AG04450 (cell line): Measurements from ENCODE around the gene MYO15A. TPM values are rescaled to one million over a fixed set of nuclear protein-coding genes. Genes with fewer than 3 reads are reported as not detected.

Source experiments
- CTCF ChIA-PET: fragments of 300-600, 350-600 bp; formaldehyde crosslinking; extraction: SDS; loops from one replicate; lab custom pipeline; 2022; ENCODE audit warnings: antibody characterized with exemption, inconsistent platforms; lab: Charles Lee
- POLR2A ChIA-PET: fragments of 350-600 bp; formaldehyde crosslinking; extraction: SDS; loops from one replicate; lab custom pipeline; 2021; ENCODE audit warnings: antibody characterized with exemption, inconsistent platforms; lab: Yijun Ruan, JAX
- DNase-seq: peaks from one replicate; pipeline ENCODE4 v3.0.0-alpha.2; 2011; ENCODE audit warnings: low read depth, low spot score
- H3K27ac ChIP-seq: one replicate; pipeline ENCODE4 v1.5.1; 2012; ENCODE audit warnings: low read depth, low read length, control low read depth
- H3K27me3 ChIP-seq: one replicate; pipeline ENCODE4 v1.6.0; 2012; ENCODE audit warnings: low read length; ENCODE audit not compliant: control insufficient read depth, insufficient read depth
- H3K4me3 ChIP-seq: 2 replicates; pipeline ENCODE4 v1.5.1; 2011; ENCODE audit warnings: mild to moderate bottlenecking, low read depth, low read length, control low read depth
- H3K9me3 ChIP-seq: 2 replicates; pipeline ENCODE4 v1.5.1; 2012; ENCODE audit warnings: low read length; ENCODE audit not compliant: control insufficient read depth, insufficient read depth
- polyA plus RNA-seq: library from polyadenylated mRNA; depleted of rRNA; stranded (reverse); fragments of >200 nt; gene quantifications from 2 replicates; pipeline ENCODE4 v1.2.3, GENCODE V29; 2011
- TF ChIP-seq, protein P1 (sequence below): IDR thresholded peaks from 2 replicates; pipeline ENCODE4 v1.5.1; 2011; ENCODE audit warnings: low read depth, low read length, control low read depth, inconsistent platforms

Gene MYO15A
- polyA plus RNA-seq, 1 experiment = 0.19 TPM

DNA sequence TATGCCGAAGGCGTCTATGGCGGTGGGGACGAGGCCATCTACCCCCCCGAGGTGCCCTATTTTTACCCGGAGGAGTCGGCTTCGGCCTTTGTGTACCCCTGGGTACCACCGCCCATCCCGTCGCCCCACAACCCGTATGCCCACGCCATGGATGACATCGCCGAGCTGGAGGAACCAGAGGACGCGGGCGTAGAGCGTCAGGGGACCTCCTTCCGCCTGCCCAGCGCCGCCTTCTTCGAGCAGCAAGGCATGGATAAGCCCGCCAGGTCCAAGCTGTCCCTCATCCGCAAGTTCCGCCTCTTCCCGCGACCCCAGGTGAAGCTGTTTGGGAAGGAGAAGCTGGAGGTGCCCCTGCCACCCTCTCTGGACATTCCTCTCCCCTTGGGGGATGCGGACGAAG, 11.4 kb downstream of the MYO15A start:
- Histone ChIP-seq H3K27ac (no peak overlapping the region), H3K4me3 (no peak overlapping the region), H3K9me3 (peaks cover 28% of the 10 kb centered on the region), H3K27me3 (no peaks in the 10 kb centered on the region)
- POLR2A ChIA-PET = no interaction called here
- TF ChIP-seq, protein P1, sequence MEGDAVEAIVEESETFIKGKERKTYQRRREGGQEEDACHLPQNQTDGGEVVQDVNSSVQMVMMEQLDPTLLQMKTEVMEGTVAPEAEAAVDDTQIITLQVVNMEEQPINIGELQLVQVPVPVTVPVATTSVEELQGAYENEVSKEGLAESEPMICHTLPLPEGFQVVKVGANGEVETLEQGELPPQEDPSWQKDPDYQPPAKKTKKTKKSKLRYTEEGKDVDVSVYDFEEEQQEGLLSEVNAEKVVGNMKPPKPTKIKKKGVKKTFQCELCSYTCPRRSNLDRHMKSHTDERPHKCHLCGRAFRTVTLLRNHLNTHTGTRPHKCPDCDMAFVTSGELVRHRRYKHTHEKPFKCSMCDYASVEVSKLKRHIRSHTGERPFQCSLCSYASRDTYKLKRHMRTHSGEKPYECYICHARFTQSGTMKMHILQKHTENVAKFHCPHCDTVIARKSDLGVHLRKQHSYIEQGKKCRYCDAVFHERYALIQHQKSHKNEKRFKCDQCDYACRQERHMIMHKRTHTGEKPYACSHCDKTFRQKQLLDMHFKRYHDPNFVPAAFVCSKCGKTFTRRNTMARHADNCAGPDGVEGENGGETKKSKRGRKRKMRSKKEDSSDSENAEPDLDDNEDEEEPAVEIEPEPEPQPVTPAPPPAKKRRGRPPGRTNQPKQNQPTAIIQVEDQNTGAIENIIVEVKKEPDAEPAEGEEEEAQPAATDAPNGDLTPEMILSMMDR = no peak
- CTCF ChIA-PET = no interaction called here
- DNase-seq = no peak

DNA sequence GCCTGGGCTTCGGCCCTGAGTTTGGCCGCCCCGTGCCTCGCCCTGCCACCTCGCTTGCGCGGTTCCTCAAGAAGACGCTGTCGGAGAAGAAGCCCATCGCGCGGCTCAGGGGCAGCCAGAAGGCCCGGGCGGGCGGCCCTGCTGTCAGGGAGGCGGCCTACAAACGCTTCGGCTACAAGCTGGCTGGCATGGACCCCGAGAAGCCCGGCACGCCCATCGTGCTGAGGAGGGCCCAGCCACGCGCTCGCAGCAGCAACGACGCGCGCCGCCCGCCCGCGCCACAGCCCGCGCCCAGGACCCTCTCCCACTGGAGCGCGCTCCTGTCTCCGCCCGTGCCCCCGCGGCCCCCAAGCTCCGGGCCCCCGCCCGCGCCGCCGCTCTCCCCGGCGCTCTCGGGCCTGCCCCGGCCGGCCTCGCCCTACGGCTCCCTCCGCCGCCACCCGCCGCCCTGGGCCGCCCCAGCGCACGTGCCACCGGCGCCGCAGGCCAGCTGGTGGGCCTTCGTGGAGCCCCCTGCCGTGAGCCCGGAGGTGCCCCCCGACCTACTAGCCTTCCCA, 12.0 kb downstream of the MYO15A start:
- ChIA-PET CTCF (no interaction called here), POLR2A (no interaction called here)
- H3K9me3 ChIP-seq = peaks cover 28% of the 10 kb centered on the region
- no peak overlapping the region for H3K27ac ChIP-seq
- no peak overlapping the region for H3K4me3 ChIP-seq
- no peaks in the 10 kb centered on the region for H3K27me3 ChIP-seq
- no peak for DNase-seq
- TF ChIP-seq, protein P1 = no peak

DNA sequence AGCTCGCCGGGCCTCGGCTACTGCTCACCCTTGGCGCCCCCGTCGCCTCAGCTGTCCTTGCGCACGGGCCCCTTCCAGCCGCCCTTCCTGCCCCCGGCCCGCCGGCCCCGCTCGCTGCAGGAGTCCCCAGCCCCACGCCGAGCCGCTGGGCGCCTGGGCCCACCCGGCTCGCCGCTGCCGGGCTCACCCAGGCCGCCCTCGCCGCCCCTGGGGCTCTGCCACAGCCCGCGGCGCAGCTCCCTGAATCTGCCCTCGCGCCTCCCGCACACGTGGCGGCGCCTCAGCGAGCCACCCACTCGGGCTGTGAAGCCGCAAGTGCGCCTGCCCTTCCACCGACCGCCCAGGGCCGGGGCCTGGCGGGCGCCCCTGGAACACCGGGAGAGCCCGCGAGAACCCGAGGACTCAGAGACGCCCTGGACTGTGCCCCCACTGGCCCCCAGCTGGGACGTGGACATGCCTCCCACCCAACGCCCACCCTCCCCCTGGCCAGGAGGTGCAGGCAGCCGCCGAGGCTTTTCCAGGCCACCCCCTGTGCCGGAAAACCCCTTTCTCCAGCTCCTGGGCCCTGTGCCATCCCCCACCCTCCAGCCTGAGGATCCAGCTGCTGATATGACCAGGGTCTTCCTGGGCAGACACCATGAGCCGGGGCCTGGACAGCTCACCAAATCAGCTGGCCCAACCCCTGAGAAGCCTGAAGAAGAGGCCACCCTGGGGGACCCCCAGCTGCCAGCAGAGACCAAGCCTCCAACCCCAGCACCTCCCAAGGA, 12.8 kb downstream of the MYO15A start:
- CTCF ChIA-PET = no interaction called here
- Histone ChIP-seq H3K27me3 (no peaks in the 10 kb centered on the region), H3K9me3 (peaks cover 28% of the 10 kb centered on the region), H3K27ac (no peak overlapping the region), H3K4me3 (no peak overlapping the region)
- POLR2A ChIA-PET = no interaction called here
- no peak for DNase-seq
- TF ChIP-seq, protein P1 = no peak

DNA sequence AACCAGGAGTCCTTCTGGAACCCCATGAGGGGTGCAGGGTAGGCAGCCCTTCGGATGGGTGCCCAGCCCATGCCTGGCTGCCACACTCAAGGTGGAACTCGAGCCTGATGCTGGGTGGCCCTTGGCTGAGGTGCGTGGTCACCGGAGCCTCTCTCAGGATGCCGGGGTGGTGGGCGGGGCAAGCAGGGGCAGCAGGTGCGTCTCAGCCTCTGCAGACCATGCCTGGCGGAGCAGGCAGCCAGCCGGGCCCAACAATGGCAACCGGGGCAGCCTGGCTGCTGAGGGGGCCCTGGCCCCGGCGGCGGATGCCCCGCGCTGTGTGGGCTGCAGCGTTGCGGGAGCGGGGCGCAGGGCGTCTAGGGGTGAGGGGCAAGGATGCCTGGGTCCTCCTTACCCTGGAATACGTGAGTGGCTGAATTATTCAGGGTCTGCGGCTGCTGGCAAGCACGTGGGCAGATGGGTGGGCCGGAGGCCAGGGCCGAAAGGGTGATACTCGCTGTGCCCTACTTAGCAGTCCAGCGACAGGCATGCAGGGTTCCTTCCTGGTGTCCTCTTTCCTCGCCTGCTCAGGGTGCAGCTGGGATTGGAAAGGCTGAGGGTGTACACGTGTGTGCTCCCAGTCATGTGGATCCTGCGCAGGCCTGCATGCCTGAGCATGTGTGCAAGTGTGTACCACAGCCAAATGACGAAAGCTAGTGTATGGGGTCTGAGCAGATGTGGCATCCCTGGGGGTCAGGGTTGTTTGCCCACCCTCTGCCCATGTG, 14.6 kb downstream of the MYO15A start:
- Histone ChIP-seq H3K4me3 (no peak overlapping the region), H3K9me3 (peaks cover 28% of the 10 kb centered on the region), H3K27me3 (peaks cover 5% of the 10 kb centered on the region), H3K27ac (no peak overlapping the region)
- CTCF ChIA-PET = no interaction called here
- TF ChIP-seq, protein P1 = no peak
- DNase-seq = no peak
- POLR2A ChIA-PET = no interaction called here
